Skeletal muscle tissue (tissue), 4 donors: ENCODE results near the gene OR5M10. TPM values are rescaled to one million over a fixed set of nuclear protein-coding genes. Genes with fewer than 3 reads are reported as not detected.

Source experiments
- H3K27ac ChIP-seq: one replicate; pipeline ENCODE4 v1.7.0; 2013; ENCODE audit warnings: mild to moderate bottlenecking, low read depth, low read length, inconsistent platforms
- H3K27me3 ChIP-seq, 3 donors: one replicate each; pipeline ENCODE4 v1.7.0; 2013; ENCODE audit warnings: low read length in 3 of 3; ENCODE audit not compliant: control insufficient read depth in 3 of 3, insufficient read depth in 3 of 3
- H3K36me3 ChIP-seq, 3 donors: one replicate each; pipeline ENCODE4 v1.7.0; 2013; ENCODE audit warnings: low read length in 3 of 3; ENCODE audit not compliant: control insufficient read depth in 3 of 3, insufficient read depth in 3 of 3
- H3K4me1 ChIP-seq, 3 donors: one replicate each; pipeline ENCODE4 v1.7.0; 2013; ENCODE audit warnings: low read length in 3 of 3, mild to moderate bottlenecking in 3 of 3; ENCODE audit not compliant: control insufficient read depth in 3 of 3, insufficient read depth in 3 of 3
- H3K4me3 ChIP-seq, 3 donors: one replicate each; pipeline ENCODE4 v1.7.0; 2013; ENCODE audit warnings: low read length in 3 of 3
- H3K9ac ChIP-seq, 3 donors: one replicate each; pipeline ENCODE4 v1.7.0; 2013; ENCODE audit warnings: low read length in 3 of 3, mild to moderate bottlenecking in 3 of 3, moderate library complexity in 2 of 3, low read depth in 1 of 3
- H3K9me3 ChIP-seq, 3 donors: one replicate each; pipeline ENCODE4 v1.7.0; 2013; ENCODE audit warnings: low read length in 3 of 3; ENCODE audit not compliant: control insufficient read depth in 3 of 3
- total RNA-seq: library from RNA; depleted of rRNA; stranded (reverse); fragments of >200 nt; gene quantifications from one replicate; pipeline ENCODE4 v1.2.3, GENCODE V29; 2014
- donor health status: Osteomylitis.

The OR5M10 gene
- total RNA-seq, 1 donor from 2014 or later, result not detected

GRCh38 chr11:56533054-56533740 is 44.3 kb downstream of the OR5M10 start:
- no peaks in the 10 kb centered on the region for H3K27me3 ChIP-seq
- H3K4me3 ChIP-seq, result no peak overlapping the region
- no peak overlapping the region for H3K9ac ChIP-seq
- H3K9me3 ChIP-seq, result no peaks in the 10 kb centered on the region
- H3K36me3 ChIP-seq, result no peaks in the 10 kb centered on the region
- H3K4me1 ChIP-seq, result no peaks in the 10 kb centered on the region
- no peak overlapping the region for H3K27ac ChIP-seq

- no peaks in the 10 kb centered on the region for H3K9me3 ChIP-seq
Measured at GRCh38 chr11:56531856-56532255, 45.7 kb downstream of the OR5M10 start.

More at GRCh38 chr11:56531856-56532255, 45.7 kb downstream of the OR5M10 start:
- H3K4me3 ChIP-seq, result no peak overlapping the region
- no peaks in the 10 kb centered on the region for H3K27me3 ChIP-seq
- H3K36me3 ChIP-seq, result no peaks in the 10 kb centered on the region
- no peak overlapping the region for H3K27ac ChIP-seq
- H3K4me1 ChIP-seq, result no peaks in the 10 kb centered on the region
- no peak overlapping the region for H3K9ac ChIP-seq

Other genes starting within 250 kb of the OR5M10 start
- not detected for gene OR8K1, start 231.7 kb downstream of the OR5M10 start, total RNA-seq
- not detected for gene OR8J1, start 223.4 kb downstream of the OR5M10 start, total RNA-seq
- gene OR8U1, start 202.1 kb downstream of the OR5M10 start, total RNA-seq, result not detected
- not detected for gene OR5AL1, start 165.0 kb downstream of the OR5M10 start, total RNA-seq
- gene OR5M3, start 104.4 kb downstream of the OR5M10 start, total RNA-seq, result not detected
- not detected for gene OR5M8, start 86.4 kb downstream of the OR5M10 start, total RNA-seq
- not detected for gene OR5M11, start 34.5 kb downstream of the OR5M10 start, total RNA-seq
- not detected for gene OR5M1, start 37.2 kb upstream of the OR5M10 start, total RNA-seq
- gene OR5AP2, start 64.7 kb upstream of the OR5M10 start, total RNA-seq, result not detected
- not detected for gene OR5AR1, start 86.0 kb upstream of the OR5M10 start, total RNA-seq
- gene OR9G1, start 121.4 kb upstream of the OR5M10 start, total RNA-seq, result not detected
- gene OR9G4, start 171.0 kb upstream of the OR5M10 start, total RNA-seq, result not detected